Neural progenitor cell (in vitro differentiated cells): Measurements from ENCODE around the gene SLC7A1.

ENCODE experiments used
- CTCF ChIP-seq: fragments of 200-600 bp; sonication (generic); IDR thresholded peaks from 2 replicates; pipeline ENCODE4 v1.5.1; 2017; ENCODE audit warnings: antibody characterized with exemption, mild to moderate bottlenecking
- EZH2 ChIP-seq: fragments of 200-600 bp; sonication (generic); IDR thresholded peaks from 2 replicates; pipeline ENCODE4 v1.6.1; 2017; ENCODE audit warnings: antibody characterized with exemption, mild to moderate bottlenecking, moderate library complexity
- EZH2phosphoT487 ChIP-seq: fragments of 200-600 bp; sonication (generic); IDR thresholded peaks from 2 replicates; pipeline ENCODE4 v1.6.1; 2017; ENCODE audit warnings: antibody characterized with exemption

- TF ChIP-seq CTCF (no peak), EZH2 (peak; percentile 13), EZH2phosphoT487 (no peak)
Measured at GRCh38 chr13:29595380-29596063, at the start of gene SLC7A1.
